Fibroblast of the conjunctiva (primary cell): ENCODE results near the gene CHKB.
"Not testable (repeated sequence)": the region's sequence is repeated elsewhere in the genome, so short reads cannot be mapped to it uniquely, and the experiment has no call there.

Source experiments
- DNase-seq: peaks from one replicate; pipeline ENCODE4 v3.0.0-alpha.2; 2010; ENCODE audit warnings: low read depth

Gene CHKB

DNA sequence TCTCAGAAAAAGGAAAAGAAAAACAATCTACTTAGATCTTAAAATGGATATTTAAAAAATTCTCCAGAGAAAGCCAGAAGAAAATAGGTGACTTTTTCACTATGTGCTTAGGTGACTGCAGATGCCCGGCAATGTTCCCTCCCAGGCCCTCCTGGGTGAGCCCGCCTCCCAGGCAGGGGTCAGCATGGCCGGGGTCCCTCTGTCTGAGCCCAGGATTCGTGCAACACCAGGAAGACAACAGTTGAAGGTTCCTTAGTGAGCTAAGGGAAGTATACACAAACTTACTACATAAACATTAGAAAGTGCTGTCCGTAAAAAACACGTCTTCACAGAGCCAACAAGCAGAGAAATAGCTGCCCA is 29.5 kb upstream of the CHKB start:
- DNase-seq: no peak

DNA sequence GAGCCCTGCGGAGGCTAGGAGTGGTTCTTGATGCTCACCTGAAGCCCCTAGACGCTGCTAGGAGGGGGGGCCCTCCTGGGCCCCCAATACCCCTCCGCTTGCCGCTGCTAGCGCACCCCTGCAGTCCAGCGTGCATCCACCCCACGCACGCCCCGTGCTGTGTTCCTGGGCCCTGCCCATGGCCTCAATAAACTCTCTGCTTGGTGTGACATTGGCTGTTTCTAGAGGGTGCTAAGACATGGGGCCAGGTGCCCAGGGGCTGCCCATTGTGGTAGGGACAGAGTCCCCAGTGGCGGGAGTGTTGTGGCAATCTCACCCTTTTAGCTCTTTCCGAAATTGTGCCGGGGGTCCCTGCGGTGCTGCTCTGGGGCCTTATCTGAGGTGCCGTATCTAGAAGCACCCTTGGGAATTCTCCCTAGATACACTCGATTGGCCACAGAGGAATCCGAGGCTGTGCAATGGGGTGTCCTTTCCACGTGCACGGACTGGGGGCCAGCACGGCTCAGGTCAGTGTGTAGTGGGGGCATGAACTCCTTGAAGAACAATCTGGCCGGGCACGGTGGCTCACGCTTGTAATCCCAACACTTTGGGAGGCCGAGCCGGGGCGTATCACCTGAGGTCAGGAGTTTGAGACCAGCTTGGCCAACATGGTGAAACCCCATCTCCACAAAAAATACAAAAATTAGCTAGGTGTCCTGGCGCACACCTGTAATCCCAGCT is 28.9 kb upstream of the CHKB start:
- no peak for DNase-seq

DNA sequence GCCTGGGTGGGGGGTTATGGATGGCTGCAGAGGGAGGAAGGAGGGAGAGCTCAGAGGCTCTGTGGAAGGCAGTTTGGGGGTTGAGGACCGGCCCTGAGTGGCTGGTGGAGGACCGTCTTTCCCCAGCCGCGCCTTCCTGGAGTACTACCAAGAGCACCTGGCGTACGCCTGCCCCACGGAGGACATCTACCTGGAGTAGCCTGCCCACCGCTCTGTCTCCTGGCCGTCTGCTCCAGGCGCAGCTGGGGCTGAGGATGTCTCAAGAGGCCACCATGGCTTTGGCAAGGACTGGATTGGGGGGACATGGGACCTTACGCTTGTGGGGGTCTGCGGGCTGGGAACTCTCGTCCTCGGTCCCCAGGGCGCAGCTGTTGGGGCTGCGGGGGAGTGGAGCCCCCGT is 27.9 kb upstream of the CHKB start:
- no peak for DNase-seq

DNA sequence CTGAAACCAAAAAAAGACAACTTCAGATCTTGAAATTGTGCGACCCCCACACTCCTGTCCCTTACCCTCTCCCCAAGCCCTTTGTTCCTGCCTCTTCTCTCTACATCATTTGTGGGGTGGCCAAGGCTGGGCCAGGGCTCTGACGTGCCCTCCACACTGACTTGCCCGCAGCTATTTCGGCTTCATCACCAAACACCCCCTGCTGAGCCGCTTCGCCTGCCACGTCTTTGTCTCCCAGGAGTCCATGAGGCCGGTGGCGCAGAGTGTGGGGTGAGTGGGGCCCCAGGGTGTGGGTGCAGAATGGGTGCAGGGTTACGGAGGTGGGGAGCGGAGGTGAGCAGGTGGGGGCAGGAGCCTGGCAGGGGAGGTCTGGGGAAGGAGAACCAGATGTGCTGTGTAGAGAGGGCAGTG is 27.4 kb upstream of the CHKB start:
- no peak for DNase-seq

DNA sequence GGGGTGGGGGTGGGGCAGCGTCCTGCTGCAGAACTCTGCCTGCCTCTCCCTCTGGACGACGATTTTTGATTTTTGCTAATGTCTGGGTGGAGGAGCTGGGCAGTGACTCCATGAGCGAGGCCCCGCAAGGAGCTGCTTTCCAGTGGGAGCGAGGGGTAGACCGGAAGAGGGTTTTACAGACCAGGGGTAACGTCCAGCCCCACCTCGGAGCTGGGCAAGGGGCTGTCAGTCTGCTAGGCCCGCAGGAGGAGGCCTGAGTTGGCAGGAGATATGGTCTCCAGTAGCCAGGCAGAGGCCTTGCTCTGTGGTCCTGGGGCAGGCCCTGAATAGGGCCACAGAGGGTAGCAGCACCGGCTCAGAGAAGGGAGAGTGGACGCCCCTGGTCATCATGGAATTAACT is 26.9 kb upstream of the CHKB start:
- DNase-seq: no peak

DNA sequence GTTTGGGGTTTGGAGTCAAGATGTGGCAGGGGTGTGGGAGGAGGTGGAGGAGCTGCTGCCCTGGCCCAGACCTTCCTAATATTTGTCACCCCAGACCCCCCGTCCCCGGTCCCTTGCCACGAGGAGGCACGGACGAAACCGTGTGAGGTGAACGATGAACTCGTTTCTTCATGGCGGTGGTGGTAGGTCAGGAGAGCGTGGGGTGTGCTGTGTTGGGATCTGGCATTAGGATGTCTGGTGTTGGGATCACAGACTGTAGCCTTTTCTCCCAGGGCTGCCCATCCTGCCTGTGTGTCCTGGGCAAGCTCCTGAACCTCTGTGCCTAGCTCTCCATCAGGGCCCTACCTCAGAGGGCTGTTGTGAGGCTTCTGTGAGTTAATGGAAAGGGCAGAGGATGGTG is 26.3 kb upstream of the CHKB start:
- DNase-seq: no peak

DNA sequence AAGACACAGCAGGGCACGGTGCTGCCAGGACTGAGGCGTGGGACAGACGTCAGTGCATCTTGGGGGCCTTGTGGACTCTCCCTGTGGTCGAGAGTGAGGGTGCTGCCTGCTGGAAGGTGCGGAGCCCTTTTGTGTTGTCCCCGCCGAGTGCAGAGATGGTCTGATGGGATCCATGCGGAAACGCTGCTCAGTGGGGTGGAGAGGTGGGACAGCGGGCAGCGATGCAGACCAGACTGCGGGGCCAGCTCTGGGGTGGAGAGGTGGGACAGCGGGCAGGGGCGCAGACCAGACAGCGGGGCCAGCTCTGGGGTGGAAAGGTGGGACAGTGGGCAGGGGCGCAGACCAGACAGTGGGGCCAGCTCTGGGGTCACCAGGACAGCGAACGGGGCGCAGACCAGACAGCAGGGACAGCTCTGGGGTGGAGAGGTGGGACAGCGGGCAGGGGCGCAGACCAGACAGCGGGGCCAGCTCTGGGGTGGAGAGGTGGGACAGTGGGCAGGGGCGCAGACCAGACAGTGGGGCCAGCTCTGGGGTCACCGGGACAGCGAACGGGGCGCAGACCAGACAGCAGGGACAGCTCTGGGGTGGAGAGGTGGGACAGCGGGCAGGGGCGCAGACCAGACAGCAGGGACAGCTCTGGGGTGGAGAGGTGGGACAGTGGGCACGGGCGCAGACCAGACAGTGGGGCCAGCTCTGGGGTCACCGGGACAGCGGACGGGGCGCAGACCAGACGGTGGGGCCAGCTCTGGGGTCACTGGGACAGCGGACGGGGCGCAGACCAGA is 25.6 kb upstream of the CHKB start:
- DNase-seq: not testable (repeated sequence)

DNA sequence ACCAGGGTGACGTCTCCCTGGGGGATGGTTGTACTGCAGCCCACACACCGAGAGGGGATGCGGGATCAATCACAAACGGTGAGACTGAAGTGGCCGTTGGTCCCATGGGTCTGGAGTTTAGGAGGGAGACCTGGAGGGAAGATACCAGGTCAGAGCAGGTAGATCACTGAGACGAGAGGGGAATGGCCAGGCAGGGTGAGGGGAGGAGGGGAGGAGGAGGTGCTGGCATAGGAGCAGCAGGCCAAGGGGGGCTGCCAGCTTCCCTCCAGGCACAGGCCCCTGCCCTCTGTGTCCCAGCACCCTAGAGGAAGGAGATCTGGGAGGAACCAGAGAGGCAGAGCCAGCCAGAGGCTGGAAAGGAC is 25.0 kb upstream of the CHKB start:
- DNase-seq: no peak

DNA sequence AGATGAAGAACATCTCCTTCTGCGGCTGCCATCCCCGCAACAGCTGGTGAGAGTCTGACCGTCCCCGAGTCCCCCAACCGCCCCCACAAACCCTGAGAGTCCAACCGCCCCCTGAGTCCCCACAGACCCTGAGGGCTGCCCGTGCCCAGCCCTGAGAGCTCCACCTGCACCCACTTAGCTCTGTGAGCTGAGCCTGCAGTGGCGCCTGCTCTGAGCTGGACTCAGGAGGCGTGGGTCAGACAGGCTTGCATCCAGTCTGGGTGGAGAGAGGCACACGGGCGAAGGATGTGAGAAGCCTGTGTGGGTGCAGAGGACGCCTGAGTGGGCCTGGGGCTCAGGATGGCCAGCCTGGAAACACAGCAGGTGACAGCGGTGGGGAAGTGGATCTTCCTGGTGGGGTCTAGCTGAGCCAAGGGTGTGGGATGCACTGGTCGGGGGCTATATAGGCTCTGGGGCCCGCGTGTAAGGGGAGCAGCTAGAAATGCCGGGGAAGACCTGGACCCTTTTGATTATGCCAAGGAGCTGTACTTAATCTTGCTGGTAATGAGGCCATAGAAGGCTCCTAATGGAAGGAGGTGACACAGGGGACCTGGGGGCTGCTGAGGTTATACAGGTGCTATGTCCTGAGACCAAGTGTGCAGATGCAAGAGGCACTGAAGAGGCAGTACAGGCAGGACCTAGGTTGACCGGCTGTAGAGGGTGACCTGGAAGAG is 24.5 kb upstream of the CHKB start:
- DNase-seq: no peak

DNA sequence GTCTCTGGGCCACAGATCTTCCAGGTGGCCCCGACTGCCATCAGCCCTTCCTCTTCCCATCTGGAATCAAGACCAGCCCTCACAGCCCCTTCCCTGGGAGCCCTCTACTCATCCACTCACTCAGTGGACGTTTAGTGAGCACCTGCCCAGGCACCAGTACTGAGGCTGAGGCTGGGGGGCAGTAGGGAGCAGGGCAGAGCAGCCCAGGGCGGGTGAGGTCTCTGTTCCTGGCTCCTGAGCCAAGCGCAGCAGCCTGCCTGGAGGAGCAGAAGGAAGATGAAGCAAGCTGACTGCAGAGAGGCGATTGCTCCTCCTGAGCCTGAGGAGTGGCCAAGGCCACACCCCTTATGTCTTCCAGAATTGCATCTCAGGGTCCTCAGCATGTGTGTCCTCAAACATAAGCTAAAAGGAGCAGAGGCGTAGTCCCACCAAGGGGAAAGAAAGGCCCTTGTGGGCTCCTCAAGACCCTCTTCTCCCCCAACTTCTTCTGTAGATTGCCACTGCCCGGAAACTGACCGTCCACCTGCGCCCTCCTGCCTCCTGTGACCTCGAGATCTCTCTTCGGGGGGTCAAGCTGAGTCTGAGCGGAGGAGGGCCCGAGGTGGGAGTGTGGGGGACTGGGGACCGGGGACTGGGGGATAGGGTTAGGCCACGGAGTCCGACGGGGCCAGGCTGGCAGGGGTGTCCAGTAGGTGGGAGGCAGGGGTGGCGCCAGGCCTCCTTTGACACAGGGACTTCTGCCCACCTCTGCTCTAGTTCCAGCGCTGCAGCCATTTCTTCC is 23.7 kb upstream of the CHKB start:
- no peak for DNase-seq

DNA sequence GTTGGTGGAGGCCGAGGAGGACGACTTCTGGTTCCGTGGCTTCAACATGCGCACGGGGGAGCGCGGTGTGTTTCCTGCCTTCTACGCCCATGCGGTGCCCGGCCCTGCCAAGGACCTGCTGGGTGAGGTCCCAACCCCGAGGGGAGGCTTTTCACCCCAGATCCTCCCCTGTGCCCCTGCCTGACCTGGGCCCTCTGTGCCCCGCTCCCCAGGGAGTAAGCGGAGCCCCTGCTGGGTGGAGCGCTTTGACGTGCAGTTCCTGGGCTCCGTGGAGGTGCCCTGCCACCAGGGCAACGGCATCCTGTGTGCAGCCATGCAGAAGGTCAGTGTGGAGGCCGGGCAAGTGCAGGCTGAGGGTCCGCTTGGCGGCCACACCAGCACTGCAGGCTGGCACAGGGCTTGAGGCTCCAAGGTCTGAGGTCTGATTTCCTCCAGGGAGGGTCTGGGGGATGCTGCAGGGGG is 23.0 kb upstream of the CHKB start:
- no peak for DNase-seq

DNA sequence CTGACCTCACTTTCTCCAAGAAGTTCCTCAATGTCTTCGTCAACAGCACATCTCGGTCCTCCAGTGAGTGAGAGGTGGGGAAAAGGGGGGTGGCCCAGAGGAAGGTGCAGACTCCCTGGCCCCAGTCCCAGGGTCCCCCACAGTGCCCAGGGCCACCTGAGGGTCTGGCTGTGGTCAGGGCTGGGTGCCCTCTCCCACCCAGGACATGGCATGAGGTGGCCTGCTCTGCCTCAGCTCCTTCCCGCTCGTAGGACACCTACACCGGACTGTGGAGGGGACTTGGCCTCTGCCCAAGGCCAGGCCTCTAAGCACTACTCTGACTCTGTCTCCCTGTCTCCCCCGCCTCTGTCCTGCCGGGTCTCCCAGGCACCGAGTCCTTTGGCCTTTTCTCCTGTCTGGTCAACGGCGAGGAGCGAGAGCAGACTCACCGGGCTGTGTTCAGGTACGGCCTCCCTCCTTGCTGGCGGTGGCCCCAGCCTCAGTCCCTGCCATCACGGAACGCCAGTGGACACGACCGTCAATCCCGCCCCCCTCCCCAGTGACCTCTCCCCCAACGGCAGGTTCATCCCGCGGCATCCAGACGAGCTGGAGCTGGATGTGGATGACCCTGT is 22.5 kb upstream of the CHKB start:
- no peak for DNase-seq

DNA sequence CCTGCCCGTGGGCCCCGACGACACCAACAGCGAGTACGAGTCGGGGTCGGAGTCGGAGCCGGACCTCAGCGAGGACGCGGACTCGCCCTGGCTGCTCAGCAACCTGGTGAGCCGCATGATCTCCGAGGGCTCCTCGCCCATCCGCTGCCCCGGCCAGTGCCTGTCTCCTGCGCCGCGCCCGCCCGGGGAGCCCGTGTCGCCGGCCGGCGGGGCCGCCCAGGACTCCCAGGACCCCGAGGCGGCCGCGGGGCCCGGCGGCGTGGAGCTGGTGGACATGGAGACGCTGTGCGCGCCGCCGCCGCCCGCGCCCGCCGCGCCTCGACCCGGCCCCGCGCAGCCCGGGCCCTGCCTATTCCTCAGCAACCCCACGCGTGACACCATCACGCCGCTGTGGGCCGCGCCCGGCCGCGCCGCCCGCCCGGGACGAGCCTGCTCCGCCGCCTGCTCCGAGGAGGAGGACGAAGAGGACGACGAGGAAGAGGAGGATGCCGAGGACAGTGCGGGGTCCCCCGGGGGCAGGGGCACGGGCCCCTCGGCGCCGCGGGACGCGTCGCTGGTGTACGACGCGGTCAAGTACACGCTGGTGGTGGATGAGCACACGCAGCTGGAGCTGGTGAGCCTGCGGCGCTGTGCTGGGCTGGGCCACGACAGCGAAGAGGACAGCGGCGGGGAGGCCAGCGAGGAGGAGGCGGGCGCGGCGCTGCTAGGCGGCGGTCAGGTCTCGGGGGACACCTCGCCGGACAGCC is 21.8 kb upstream of the CHKB start:
- DNase-seq: no peak

DNA sequence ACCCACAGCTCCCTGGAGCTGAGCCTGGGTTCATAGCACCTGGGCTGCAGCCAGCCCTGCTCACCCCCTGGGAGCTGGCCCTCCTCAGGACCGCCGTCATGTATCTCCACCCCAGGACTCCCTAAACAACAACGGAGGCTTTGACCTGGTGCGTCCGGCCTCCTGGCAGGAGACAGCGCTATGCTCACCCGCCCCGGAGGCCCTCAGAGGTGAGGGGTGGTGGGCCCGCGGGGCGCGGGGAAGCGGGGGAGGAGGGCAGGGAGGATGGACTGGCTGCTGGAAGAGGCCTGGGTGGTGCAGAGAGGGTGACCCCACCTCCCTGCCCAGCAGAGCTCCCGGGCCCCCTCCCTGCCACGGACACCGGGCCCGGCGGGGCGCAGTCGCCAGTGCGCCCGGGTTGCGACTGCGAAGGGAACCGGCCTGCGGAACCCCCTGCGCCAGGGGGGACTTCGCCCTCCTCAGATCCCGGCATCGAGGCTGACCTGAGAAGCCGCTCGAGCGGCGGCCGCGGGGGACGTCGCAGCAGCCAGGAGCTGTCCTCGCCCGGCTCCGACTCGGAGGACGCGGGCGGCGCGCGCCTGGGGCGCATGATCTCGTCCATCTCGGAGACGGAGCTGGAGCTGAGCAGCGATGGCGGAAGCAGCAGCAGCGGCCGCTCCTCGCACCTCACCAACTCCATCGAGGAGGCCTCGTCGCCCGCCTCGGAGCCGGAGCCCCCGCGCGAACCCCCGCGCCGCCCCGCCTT is 21.0 kb upstream of the CHKB start:
- no peak for DNase-seq

DNA sequence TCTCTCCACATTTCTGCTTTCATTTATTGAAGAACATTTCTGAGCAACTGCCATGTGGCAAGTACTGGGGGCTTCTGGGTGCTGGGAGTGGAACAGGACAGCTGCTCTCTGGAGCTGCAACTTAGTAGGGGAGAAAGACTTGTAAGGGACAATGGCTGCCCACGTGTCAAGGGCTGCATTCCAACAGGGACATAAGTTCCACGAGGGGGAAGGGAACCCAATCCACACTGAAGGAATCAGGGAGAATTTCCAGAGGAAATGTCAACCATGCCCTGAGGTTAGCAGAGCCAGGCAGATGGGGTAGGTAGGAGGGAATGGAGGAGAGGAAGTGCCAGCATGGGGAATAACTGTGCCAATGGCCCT is 19.7 kb upstream of the CHKB start:
- DNase-seq: no peak

DNA sequence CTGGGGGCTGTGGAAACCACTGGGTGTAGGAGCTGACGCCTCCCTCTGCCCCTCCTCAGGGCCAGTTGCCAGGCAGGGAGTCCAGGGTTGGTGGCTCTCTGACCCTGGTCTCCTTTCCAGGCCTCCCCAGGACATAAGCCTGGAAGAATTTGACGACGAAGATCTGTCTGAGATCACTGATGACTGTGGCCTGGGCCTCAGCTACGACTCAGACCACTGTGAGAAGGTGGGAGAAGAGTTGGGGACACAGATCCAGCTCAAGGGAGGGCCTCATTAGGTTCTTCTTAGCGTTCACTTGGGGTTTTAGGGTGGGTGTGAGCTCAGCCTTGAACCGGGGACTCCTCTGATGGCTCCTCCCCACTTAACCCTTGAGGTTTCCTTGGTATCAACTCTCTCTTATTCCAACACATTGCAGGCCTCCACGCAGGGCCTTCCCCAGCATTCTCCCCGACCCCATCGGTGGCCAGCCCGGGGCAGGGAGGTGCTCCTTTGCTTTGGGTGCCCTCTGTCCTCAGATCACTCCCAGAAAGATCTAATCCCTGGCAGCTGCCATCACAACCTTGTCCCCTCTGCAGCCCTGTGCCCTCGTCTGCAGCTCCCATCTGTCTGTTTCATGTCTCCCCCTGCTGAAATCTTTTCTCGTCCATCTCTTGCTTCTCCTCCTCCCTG is 19.2 kb upstream of the CHKB start:
- no peak for DNase-seq

DNA sequence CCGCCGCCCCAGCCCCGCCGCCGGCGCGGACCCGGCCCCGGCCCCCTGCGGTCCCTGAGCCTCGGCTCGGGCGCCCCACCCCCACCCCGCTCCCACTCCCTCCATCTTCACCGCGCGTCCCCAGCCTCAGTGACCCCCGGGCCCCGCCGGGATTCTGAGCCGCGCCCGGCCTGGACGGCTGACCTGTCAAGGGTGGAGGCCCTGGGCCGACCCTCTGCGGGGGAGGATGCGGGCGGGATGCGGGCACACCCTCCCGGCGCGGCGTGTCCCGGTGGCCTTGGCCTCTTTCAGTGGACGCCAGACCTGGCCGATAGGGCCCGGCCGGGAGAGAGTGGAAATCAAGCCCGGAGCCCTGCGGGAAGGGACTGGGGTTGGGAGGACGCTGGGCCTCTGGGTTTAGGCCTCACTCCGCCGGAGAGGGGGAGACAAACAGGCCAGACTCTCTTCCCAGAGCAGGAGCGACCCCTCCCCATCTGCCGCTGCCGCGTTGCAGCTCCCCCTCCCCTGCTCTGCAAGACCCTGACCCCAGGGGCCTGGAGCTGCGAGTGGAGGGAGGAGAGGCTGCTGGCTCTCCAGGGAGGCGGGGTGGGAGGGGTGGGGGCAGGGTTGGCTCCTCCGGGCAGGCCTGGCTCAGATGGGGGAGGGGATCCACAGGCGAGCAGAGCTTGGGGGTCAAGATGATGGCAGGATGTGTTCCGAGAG is 18.5 kb upstream of the CHKB start:
- no peak for DNase-seq

DNA sequence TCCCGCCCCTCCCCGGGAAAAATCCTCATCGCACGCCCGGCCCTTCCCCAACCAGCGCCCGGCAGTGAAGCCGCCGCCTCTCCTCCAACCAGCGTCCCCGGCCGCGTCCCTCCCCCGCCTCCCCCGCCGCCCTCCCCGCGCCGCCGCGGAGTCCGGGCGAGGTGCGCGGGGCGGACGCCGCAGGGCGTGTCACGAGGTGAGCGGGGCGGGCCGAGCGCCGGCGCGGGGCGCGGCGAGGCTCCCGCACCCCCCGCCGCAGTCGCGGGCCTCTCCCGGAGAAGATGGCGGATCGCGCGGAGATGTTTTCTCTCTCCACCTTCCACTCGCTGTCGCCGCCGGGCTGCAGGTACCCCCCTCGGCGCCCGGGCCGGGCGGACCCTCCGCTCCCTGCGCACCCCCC is 17.9 kb upstream of the CHKB start, which contains the start of gene MAPK8IP2:
TSS of gene MAPK8IP2 (plus strand) at position 256 of the 400 bp plus-strand sequence. CDS start at position 282, 26 bp downstream.
- DNase-seq: no peak

DNA sequence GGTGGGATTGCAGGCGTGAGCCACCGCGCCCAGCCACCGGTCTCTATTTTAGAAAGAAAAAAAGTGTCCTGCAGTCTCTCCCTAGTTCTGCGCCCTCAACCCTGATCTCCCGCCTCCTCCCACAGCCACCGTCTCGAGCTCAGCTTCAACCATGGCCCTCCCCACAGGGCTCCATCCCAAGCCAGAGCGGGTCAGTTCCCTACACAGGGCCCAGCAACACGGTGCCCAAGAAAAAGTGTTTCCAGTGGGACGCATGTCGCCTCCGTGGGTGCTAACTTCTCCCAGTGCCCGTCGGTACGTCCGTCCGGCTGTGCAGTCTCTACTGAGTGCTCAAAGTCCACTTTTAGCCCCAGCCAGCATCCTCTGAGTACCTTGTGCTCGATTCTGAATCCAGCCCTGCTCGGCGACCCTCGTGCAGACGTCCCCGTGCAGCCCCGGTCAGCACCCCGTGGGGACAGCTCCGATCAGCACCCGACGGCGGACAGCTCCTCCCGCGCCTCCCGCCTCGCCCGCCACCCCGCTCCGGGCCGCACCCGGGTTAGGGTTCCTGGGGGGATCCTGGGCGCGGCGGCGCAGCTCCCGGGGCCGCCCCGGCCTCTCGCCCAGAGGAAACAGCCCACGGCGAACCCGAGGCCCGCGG is 17.3 kb upstream of the CHKB start:
- no peak for DNase-seq
